HG03103 (cell line): Measurements from ENCODE around the gene ZMYM2.

Experiments
- ATAC-seq: cut with Tn5 transposase; IDR thresholded peaks from one replicate; pipeline ENCODE4 v1.9.1; 2021; ENCODE audit warnings: low read depth; ENCODE audit not compliant: unreplicated experiment

Gene ZMYM2

DNA sequence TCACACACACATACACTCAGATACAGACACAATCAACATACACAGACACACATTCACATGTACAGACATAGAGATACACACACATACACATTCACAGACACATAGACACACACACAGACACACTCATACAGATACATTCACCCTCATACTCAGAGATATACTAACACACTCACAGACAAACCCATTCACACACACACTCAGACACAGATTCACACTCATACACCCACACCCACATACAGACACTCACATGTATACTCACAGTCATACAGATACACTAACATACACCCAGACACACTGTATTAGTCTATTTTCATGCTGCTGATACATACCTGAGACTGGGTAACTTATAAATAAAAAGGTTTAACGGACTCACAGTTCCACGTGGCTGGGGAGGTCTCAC, 171.5 kb downstream of the ZMYM2 start:
- no peak for ATAC-seq

DNA sequence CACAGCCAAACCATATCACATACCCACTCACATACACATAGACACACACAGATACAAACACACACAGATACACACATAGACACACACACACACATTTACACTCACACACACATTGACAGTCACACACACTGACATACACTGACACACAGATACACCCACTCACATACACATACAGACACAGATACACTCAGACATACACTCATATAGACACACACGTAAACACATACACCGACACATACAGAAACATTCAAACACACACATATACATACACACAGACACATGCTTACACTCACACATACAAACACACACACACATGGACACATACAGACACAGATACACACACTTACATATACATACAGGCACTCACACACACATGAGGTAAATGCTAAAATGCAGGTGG, 172.1 kb downstream of the ZMYM2 start:
- no peak for ATAC-seq

DNA sequence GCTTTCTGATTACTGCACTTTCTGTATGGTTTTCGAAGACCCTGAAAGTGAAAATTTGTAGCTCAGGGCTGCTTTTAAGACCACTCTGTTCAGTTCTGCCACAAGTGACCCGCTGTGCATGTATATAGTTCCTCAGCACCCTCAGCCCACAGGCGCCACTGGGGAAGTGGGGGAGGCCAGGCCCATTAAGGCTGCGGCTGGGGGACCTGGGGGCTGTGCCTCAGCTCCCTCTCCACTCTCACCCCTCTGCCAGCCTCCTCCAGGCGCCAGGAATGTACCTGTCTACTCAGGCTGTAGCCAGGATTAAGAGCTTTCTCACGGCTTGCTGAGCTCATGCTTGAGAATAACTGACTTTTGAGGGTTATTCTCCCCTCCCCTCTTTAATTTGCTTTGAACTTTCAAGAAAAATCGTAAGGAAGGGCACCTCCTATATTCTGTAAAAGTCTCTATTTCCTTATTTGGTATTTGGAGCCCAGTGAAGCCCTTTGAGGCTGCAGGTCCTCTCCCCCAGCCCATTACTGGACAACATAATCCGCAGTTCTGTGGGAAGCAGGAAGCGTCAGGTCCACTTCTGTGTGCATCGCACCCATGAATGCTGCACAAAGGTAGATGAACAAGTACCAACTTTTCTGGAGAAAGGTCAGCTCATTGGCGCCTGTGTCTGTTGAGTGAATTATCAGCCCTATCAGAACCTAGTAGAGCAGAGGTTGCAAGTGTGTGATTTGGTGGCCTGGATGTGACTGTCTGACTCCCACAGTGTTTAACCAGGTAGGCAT, 172.7 kb downstream of the ZMYM2 start:
- no peak for ATAC-seq

DNA sequence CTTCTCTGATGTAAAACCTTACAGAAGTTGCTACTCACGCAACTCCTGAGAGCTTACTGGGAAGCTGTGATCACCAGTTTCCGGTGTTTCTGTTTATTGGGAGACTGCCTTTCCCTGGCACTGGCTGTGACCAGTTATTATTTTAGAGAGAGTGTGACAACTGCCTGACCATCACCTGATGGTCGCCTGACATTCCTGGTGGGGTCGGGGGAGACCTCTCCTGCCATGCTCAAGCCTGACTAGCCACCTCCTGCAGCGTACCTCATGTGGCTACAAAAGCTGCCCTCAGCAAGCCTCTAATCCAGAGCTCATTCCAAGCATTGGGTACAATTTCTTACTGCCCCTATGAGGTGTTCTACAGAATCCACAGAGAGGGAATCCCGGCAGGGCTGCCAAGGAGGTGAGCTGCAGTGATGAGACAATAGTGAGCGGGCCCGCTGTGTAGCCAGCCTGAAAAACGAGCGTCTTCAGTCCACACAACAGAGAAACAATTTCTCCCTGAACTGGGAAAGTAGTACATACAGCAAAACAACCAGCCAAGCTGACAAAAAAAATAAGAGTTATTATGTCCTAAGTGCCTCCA, 173.6 kb downstream of the ZMYM2 start:
- ATAC-seq, result no peak

DNA sequence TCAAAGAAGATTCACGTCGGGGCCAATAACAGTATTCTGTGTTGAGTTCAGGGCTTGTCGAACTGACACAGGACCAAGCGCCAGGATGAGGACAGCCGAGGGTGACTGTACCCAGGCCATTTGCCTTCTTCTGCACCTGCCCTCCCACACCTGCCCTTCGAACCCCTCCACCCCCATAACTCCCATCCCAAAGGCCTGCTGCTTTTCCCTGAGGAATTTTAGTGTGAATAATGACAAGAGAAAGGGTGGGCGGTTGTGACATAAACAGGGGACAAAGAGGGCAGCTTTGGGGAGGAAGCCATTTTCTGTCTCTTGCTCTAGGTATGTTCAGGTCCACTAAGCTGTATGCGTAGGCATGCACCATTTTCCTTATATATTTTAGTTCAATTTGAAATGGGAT, 176.2 kb downstream of the ZMYM2 start:
- ATAC-seq, result no peak

DNA sequence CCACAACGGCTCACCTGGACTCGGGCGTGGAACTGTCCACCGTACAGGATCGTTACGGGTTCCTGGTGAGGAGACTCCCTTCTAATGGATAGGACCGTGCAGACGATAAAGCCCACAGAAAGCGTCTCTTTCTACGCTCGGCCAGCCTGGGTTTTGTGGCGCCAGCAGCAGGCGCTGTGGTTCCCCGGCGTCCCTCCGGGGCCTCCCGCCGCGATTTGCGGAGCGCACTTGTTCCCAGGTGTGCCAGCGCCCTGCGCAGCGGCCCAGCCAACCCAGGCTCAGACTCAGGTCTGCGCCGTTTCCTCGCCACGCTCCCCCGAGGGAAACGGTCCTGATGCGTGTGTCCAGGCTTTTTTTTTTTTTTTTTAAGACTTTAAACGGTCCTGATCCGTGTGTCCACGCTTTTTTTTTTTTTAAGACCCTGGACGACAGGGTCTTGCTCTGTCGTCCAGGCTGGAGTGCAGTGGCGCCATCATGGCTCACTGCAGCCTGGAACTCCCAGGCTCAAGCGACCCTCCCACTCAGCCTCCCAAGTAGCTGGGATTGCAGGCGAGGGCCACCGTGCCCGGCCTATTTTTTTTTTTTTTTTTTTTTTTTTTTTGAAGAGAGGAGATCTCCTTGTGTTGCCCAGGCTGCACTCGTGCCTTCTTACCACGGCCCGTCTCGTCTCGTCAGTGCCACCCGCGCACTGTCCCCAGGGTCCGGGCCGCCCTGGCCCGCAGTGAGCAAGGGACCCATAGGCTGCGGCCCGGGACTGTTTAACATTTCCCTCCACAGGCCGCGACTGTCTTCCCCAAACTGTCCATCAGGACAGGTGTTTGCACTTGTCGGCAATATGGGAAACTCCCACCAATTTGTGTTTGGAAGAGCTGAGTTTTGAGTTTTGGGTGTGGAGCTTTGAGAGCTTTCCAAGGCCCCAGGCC, 178.5 kb downstream of the ZMYM2 start:
- no peak for ATAC-seq

DNA sequence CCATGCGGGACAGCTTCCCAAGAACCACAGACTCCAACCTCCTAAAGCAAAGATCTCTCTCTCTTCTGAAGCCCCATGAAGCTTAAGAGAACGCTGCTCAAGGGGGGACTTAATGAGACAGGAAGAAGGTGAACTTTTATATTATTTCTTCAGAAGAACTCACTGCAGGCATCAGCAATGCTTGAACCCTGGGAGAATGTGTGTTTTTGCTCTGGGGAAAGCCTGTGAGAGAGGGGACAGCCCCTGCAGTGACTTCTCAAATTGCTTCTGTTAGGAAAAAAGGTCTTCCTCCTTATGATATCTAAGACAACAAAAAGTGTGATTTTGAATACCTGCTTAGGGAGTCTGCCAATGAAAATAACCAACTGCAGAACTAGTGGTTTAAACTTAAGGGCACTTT, 179.3 kb downstream of the ZMYM2 start:
- no peak for ATAC-seq

DNA sequence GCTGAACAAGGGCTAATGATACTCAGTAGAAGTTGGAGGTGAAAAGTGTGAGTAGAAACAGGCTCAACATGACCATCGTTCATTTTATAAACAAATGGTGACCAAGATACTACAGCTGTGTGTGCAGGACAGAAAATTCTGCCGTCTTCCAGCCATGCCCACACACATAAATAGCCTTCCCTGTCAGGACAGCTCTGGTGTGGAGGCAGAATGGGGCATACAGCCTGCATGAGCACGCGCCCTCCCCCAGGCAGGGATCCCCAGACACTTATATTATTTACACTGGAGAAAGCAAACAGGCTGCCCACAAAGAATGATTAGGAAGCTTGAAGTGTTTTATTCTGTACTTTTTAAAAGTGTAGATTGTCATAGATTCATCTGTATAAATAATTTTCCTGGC, 182.0 kb downstream of the ZMYM2 start:
- no peak for ATAC-seq
